HG02798 (cell line): ENCODE results near the gene CD1D.

Source experiments
- ATAC-seq: cut with Tn5 transposase; IDR thresholded peaks from one replicate; pipeline ENCODE4 v1.9.1; 2021; ENCODE audit warnings: mild to moderate bottlenecking; ENCODE audit not compliant: unreplicated experiment, poor library complexity

The CD1D gene

GRCh38 chr1:158180741-158181576 lies at the start of gene CD1D:
CD1D (plus strand) TSS chr1:158180895; CDS start chr1:158181102, 207 bp downstream.
- ATAC-seq: no peak

- no peak for ATAC-seq
These were observed 49.5 kb upstream of the CD1D start for GRCh38 chr1:158131217-158131616.

DNA sequence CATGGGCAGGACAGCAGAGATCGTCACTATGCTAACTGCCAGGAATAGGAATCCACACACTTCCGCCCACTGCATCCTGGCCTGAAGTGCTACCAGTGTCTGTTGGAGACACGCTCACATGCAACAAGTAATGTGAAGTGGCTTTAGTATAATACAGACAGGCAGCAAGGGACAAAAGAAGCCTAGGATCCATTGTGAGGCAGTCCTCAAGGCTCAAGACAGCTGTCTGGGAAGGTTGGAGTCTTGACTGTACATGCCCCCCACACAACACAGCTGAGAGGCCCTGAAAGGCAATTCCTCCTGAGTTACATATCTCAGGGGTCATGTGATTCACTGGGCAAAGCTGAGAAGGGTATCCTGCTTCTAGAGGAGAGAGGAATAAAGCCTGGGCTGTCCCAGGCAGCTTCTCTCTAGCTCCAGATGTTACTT lies 39.9 kb upstream of the CD1D start:
- ATAC-seq: no peak

DNA sequence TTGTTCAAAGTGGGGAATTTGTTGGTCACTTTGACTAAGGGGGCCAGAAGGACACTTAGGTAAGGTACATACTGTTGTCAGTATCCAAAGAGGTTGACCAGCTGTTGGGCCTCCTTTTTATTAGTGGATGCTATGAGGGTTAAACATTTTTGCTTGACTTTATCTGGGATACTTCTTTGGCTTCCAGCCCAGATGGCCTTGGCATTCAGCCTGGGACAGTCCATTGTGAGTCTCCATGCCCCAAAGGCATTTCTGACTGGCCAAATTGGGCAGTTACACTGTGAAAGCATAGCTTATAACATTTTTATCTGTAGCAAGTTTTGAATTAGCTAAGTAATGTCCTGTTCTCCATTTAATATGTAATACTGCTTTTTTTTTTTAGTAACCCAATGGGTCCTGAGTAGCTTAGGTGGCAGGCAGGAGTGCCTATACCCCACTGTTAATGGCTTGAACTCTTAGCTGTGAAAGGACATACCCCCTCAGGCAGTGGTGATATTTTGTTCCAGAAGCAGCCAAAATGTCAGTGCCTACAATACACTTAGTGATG lies 35.4 kb upstream of the CD1D start:
- no peak for ATAC-seq

DNA sequence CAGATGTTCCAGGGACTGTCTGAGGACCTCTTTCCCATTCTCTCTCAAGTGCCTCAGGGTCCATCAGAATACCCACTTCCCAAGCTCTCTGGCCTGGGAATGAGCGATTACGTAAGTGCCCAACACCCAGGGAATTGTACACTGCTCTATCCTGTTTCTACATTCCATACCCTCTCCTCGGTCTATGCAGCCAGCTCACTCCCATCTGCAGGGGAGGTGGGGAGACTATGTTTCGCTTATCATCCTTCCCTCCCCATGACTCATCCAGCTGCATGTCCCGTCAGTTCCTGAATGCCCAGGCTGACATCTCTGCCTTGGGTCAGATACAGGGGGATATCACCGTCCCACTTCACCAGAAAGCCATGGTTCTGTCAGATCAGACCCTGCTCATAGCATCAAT lies 34.5 kb upstream of the CD1D start:
- no peak for ATAC-seq

DNA sequence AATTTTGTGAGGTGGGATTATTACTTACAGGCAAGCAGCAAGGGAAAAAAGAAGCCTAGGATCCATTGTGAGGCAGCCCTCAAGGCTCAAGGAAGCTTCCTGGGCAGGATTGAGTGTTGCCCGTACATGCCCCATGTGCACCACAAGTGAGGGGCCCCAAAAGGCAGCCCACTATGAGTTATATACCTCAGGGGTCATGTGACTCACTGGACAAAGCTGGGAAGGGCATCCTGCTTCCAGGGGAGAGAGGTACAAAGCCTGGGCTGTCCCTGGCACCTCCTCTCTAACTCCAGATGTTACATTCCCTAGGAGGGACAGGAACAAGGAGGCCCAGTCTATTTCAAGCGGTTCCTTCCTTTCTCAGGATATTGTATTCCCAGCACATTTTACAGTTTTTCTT lies 34.0 kb upstream of the CD1D start:
- no peak for ATAC-seq

DNA sequence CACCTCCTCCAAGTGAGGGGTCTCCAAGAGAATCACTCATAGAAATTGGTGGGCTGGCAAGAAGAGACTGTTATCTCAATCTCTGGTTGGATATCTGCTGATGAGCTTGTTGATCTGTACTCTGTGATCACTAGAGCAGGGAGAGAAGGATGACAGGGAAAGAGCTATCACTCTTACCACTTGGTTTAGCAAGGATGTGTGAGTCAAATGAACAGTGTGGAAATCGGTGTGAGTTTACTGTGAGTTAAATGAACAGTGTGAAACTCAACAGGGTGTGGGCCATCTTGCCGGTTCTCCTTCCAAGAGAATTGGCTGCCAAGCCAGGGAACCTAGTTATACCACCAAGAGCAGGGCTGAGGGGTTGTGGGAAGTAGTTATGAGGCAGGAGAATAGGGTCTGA lies 33.3 kb upstream of the CD1D start:
- no peak for ATAC-seq

DNA sequence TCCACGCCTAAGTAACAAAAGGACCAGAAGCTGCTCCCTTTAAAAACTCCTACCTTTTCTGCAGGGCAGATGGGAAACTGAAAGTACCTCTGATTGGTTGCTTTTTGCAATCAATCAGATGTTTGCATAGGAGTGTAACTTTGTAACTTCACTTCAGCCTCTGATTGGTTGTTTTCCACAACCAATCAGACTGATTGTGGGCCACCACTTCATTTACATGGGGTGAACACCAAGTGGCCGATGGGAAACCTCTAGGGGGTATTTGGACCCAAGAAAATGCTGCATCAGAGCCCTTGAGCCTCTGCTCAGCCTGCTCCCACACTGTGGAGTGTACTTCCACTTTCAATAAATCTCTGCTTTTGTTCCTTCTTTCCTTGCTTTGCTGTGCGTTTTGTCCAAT lies 32.8 kb upstream of the CD1D start:
- ATAC-seq: no peak

GRCh38 chr1:158148468-158148867 lies 32.2 kb upstream of the CD1D start:
- ATAC-seq: no peak

GRCh38 chr1:158149175-158149574 lies 31.5 kb upstream of the CD1D start:
- ATAC-seq: no peak

- peak; percentile 84 for ATAC-seq
These were observed 31.0 kb upstream of the CD1D start for GRCh38 chr1:158149577-158150269.

DNA sequence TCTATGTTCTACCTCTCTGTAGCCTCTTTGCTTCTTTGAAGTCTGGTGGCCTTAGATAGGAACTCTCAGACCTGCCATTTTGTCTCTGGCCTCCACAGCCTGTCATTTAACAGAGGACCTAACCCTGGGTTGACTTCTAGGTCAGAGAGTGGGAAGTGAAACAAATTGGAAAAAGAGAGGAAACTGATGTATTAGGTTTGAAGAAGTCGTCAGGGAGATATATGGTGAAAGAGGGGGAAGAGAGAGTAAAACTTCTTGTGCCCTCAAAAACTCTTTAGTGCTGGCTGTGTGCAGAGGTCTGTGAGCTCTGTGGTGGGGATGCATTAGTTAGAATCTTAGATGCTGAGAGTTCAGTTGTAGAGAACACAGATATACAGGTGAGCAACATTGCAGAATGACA lies 30.2 kb upstream of the CD1D start:
- ATAC-seq: no peak

DNA sequence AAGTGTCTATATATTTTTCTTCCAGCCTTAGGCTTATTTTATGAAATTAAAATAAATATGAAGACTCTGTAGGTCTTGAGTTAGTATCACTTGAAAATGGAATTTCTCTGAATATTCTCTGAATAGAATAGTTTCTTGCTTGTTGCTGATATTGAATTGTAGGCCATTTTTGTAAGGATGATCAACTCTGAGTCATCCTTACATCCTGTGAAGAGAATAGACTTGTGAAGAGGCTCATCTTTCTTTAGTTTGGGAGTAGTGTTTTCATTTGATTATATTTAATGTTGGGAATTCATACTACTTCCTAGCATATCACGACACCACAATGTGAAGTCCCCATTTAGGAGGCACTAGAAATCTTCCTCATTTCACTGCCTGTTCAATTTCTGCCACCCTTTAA lies 27.5 kb upstream of the CD1D start:
- ATAC-seq: no peak

DNA sequence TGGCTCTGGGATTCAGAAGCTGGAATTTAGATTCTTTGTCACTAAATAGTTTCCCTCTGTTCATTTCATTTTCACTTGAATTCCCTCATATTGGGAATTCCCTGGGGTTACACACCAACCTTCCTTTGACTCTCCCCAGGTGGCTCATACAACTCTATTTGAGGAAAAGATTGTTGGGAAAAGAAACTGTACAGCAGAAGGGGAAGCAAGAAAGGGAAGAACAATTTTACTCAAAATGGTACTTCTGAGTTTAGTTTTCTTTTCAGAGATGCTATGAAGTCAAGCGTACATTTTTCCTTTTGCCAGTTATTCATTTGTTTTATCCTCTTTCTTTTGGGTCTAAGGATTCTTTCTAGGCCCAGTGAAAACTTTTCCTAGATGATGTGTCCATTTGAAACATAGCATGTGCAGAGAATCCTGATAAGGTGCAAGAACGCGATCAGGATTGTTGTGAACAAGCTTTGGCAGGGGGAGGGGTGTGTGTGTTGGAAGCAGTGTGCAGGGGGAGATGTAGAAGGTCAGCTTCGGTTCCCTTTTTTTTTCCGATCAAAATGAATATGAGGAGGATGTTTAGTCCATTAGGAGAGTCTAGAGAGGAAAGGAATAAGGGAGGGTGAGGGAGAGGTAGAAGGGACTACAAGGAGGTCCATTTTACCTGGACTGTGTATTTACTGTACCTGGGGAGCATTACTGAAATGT lies 26.8 kb upstream of the CD1D start:
- ATAC-seq: no peak

GRCh38 chr1:158154501-158154900 lies 26.2 kb upstream of the CD1D start:
- no peak for ATAC-seq

DNA sequence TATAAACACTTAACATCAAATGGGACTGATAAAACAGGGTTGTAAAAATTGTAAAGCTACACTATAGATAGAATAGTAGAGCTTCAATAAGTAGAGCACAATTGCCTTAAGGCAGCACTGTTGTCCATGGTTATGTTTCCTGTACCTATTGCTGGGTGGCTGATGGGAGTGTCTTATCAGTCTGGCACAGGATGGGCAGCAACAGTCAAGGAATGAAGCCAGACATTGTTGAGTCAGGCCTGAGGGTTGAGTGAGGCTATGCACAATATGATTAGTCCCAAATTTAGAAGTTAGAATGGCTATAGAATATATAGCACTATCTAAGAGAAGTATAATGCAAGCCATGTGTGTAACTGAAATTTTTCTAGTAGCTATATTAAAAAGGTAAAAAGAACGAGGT lies 25.0 kb upstream of the CD1D start:
- no peak for ATAC-seq

DNA sequence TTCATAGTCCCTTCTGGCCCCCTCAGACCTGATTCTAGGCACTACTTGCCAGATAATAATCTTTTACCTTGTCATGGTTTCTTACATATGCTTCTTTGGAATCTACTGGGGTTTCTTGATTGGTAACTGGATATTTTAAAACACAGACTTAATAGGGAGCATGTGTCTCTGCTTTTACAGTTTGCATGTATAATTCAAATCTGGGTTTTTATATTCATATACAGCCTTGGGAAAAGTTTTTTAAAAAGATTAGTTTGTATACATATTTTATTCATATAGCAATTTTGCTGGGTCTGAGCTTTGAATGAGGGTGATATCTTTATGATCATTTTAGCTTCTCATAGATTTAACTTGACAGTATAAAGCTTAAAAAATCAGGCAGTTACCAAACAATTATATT lies 21.1 kb upstream of the CD1D start:
- ATAC-seq: no peak

DNA sequence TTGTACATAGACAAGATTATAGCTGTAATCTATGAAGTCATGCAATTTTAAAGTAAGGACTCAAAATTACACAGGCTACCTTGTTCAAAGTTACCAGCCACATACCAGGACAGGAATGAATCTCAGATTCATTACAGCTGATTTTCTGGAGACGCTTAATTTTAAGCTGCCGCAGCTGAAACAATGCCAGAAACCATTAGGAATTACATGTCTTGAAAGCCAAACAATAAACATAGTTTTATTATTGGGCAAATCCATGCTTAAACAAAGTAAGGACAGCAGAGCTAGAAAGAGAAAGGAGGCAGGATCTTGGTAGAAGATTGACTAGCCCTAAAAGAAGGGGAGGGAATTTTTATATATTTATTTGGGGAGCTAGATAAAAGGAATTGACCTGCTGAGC lies 19.2 kb upstream of the CD1D start:
- no peak for ATAC-seq

GRCh38 chr1:158163000-158163947 lies 17.4 kb upstream of the CD1D start:
- peak; percentile 98 for ATAC-seq

- no peak for ATAC-seq
These were observed 11.6 kb upstream of the CD1D start for GRCh38 chr1:158169105-158169504.
